Kidney glomerular epithelial cell (primary cell): ENCODE measurements around the gene FOSL2.
"Not testable (repeated sequence)": the region's sequence is repeated elsewhere in the genome, so short reads cannot be mapped to it uniquely, and the experiment has no call there.

Experiments used
- DNase-seq: peaks from one replicate; lab custom pipeline; 2025; lab: John Stamatoyannopoulos, UW

FOSL2 gene

DNA sequence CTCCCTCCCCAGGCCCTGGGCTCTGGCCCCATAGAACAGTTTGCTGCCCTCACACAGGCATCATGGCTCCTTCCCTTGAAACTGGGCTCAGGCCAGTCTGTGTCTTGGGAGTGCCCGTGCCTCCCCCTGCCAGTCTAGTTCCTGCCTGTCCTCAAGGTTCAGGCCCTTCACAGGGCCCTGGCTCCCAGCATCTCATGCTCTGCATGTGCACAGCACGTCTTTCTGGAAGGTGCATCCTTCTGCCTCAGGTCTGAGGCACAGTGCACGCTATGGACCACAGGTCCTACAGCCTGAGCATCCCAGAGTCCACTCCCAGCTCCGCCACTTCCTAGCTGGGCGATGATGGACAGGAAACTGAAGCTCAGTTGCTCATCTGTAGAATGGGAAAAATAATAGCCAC lies 35.6 kb upstream of the FOSL2 start:
- DNase-seq, result no peak

DNA sequence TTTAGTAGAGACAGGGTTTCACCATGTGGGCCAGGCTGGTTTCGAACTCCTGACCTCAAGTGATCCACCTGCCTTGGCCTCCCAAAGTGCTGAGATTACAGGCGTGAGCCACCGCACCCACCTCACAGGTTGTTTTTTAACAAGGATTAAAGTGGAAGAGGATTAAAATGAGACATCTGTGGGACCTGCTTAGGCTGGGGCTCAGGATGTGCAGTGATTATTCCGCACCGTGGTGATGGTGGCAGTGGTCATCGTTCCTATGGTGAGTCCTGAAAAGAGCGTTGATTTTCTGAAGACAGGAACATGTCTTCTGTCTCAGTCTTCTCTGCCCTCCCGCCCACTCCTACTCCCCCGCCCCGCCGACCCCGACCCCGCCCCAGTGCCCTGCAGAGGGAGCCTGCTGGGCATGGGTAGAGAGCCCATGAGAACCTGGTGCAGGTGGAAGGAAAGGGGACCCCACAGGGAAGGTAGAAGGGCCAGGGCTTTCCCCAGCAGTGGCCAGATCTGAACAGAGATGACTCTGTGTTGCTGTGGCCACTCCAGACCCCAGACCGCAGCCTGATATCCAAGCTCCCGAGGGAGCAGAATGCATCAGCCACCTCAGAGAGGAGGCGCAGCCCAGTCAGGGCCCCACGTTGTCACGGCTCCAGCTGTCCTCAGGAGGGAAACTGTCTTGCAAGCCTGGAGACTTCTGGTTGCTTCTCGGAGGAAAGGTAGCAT lies 34.5 kb upstream of the FOSL2 start:
- no peak for DNase-seq

DNA sequence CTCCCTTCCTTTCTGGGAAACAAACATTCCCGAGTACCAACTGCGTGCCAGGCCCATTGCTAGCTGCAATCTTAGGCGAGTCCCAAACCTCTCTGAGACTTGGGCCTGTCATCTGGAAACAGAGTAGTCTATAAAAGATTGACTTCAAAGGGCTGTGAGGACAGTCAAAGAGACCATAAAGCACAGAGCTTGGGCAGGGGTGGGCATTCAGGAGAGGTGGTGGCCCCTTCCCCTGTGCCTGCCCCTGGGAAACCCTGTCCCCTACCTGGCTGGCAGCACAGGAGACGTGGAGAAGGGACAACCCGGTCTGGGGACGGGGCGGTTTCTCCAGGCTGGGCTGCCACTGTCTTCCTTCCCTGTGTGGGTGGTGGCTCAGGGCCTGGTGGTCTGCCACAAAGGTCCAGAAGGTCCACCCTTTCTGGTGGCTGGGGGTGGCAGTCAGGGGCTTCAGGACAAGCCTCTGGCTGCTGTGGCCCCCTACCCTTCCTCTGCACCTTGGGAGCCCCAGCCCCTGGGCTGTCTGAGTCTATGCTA lies 33.9 kb upstream of the FOSL2 start:
- DNase-seq, result no peak

DNA sequence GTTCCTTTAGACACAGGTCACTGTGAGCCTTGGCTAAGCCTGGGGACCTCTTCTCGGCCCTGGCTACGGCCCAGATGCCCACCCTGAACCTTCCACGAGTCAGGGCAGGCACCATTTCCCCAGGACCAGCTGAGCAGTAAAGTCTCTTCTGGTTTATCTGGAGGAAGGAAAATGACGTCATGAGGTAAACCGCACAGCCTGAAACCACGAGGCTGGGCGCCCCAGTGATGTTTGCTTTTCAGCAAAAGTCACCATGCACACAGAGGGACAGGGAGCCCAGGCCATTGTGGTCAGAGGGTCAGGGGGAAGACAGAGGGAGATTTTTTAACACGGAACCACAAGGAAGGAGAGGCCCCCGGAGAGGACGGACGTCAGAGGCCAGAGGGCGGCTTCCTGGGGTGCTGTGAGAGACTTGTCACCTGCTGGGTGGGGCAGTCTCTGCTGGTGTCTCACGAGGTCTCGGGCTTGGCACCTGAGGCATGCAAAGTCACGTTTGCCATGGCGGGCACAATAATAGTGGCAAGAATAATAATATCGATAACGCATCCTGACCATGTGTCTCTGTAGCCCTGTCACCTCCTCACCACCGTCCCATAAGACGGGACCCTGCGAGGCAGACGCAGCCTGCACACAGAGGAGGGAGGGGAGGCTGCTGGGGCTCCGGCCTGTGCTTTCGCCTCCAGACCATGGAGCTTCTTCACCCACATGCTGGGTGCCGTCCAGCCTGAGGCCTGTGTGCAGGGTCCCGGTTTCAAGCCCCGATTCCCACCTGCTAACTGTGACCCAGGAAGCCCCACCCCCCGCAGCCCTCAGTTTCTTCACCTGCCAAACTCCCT lies 33.2 kb upstream of the FOSL2 start:
- DNase-seq, result no peak

DNA sequence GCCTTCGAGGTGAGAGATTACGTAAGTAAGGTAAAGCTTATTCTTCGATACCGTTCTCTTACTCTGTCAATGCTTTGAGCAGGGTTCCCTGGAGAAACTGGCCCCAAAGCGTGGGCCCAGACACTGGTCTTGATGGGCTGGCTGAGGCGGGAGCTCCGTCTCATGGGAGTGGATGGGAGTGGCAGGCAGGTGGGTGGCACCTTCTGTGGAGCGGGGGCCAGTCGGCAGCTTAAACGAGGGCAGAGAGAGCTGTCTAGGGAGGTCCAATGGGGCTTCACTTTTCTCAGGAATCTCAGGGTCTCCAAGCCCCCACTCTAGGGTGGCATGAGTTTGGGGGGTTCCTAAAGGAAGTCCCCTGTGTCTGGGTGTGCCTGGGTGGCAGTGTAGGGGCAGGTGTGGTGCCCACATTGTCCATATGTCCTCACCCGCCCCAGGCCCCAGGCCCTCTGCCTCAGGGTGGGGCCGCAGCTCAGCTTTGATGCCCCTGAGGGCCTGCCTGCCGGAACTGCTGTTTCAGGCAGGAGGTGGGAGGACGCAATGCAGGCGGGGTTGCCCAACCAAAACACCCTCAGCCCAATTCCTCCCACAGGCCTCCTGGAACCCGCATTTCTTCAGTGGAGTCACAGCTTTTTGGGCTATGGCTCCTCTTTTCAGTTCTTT lies 32.5 kb upstream of the FOSL2 start:
- no peak for DNase-seq

DNA sequence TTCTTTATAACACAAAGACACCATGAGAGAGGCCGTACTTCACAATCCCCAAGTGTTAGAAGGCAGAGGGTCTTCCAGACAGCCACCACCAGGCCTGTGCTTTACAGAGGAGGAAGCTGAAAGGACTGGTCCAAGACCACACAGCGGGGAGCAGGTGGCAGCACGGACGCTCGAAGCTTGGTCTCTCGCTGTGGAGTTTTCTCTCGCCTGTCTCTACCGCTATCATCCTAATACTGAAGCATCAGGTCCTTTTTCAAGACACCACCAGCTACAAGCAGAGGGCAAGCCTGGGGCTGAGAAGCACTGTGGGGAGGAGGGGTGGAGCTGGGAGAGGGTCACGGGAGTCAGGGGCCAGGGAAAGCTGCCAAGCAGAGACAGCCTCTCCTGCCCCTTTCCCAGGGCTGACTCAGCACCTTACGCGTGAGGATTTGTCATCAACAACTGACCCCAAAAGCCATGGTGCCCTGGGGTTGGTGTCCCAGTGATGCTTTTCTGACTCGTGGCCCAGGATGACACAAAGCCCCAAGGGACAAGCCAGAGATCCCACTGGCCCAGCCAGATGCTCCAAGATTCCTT lies 31.9 kb upstream of the FOSL2 start:
- peak; percentile 21 for DNase-seq

DNA sequence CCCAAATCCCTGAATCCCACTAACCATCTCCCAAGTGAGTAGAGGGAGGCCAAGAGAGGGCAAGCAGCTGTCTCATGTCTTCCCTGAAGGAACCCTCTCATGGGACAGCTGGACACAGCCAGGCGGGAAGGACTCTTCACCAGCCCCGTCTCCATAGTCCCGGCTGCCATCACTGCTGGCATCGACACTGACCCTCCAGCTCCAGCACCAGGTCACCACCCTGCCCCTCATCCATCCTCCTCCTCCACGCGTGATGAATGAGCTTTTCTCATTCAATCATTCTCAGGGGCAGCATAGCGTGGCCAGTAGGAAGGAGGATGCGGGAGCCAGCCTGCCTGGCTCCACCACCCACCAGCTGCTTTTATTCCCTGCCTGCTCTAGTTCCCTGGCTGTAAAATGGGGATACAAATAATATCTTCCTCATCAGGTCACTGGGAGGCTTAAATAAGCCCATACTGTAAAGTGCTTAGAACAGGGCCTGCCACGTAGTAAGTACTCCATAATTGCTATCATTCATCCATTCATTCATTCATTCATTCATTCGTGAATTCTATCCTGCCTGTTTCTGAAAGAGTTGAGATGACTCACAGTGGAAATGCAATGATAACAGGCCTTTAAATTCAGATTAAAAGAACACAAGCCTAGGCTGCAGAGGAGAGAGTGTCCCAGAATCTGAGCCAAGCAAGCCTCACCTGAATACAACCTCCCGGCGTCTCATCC lies 30.5 kb upstream of the FOSL2 start:
- no peak for DNase-seq

DNA sequence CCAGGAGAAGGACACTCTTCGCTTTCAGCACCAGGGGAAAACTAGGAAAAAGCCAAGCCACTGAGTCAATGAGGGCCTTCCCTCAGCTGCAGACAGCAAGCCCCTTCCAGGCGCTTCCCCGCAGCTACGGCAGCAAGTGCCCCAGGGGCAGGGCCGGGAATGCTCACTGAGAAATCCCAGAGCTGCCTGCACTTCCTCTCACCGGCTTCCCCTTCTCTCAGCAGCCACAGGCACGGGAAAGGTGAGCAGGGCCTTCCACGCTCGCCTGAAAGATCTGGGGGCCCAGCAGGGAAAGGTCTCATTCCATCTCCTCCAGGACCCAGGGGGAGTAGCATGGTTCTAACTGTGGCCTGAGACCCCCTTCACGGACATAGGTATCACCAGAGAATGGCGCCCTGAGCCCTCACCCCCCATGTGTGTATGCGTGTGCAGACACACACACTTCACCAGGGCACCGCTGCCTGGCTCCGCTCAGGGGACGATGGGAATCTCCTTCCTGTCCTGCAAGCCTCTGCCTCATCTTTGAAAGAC lies 29.6 kb upstream of the FOSL2 start:
- no peak for DNase-seq

DNA sequence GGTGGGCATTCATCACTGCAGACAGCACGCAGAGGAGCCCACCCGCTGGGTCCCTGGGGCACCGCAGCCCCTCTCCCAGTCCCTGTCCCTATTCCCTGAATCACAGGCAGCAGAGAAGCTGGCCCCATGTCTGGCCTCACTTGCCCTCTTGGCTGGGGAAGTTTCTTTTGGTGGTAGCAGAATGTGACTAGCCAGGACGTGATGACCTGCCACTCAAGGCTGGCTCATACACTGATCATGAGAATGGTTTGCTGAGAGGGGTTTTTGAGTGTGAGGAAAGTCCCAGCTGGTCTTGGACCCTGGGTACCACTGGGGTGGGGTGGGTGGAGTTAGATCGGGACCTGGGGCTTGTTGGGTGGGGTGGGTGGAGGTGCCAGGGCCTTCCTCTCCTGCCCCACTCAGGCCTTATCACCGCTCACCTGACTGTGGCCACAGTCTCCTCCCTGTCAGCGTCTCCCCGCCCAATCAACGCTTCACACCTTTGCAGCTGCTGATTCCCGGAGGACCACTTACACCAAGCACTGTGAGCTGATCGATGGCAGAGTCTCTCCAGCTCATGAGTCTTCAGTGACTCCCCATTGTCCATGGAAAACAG lies 28.9 kb upstream of the FOSL2 start:
- no peak for DNase-seq

DNA sequence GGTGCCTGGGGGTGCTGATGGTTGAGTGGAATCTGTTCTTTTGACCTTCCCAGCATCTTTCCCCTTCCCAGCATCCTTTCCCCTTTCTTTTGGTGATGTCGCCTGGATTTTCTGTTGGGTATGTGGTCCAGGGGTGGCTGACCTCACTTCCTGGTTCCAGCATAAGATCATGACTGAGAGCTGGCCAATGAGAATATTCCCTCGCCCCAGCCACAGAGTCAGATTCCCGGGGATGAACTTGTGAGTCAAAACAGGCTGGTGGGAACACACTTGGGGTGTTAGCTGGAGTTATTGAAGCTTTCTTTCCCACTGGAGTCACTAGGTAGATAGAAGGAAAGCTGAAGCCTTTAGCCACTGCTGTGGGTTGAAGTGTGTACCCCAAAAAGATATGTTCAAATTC lies 28.0 kb upstream of the FOSL2 start:
- no peak for DNase-seq

DNA sequence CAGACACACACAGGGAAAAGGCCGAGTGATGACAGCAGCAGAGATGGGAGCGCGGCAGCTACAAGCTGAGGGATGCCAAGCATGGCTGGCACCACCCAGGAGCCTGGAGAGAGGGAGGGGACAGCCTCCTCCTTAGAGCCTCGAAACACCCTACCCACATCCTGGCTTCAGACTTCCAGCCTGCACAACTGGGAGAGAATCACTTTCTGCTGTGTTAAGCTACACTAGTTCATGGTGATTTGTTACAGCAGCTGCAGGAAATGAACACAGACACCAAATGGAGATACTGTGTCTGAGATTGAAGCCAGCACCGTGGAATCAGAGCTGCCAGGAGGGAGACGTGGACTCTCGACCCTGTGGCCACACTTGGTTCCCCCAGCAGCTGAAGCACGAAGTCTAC lies 27.5 kb upstream of the FOSL2 start:
- no peak for DNase-seq

DNA sequence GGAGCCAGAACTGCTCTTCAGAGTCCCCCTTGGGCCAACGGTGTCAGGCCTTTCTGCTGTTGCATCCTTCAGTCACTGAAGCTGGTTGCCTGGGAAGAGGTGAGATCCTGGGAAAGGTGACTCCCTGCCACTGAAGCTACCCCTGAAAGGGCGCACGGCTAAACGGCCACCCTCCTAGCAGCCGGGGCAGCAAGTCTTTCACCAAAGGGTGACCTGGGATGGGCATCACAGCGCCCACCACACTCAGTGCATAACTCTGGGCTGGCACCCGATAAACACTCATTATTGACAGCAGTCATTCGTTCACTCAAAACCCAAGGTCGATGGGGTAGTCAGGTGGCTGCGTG lies 26.5 kb upstream of the FOSL2 start:
- DNase-seq, result no peak

DNA sequence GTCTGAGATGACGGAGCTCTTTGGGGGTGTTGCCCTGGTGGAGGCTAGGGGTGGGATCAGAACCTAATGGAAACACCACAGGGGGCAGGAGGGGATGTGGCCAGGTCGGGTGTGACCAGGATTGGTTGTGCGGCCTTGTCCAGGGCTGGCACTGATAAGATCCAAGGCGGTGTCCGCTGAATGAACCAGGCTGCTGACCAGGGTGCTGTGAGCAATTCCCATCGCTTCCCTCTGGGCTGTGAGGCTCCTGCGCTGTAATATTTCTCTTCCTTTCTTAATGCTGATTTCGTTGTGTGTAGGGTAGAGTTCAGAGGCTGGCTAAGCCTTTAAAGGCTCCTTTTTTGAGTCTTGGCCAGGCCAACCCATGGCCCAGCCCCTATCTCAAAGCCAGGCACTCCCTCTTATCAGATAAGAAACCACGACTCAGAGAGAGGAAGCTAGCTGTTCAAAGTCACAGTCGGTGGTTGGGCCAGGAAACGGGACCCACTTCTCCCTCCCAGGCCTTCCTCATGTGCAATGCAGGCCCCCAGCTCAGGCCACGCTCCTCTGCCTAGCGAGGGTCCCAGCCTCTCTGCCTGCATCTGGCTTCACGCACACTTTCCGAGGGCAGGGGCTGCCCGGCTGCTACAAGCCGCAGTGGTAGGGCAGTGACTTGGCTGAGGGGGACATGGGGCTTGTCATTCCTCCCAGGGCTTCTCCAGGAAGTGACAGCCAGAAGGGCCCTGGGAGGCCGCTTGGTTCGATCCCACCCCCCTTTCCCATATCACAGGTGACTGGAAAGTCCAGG lies 26.0 kb upstream of the FOSL2 start:
- DNase-seq, result no peak

DNA sequence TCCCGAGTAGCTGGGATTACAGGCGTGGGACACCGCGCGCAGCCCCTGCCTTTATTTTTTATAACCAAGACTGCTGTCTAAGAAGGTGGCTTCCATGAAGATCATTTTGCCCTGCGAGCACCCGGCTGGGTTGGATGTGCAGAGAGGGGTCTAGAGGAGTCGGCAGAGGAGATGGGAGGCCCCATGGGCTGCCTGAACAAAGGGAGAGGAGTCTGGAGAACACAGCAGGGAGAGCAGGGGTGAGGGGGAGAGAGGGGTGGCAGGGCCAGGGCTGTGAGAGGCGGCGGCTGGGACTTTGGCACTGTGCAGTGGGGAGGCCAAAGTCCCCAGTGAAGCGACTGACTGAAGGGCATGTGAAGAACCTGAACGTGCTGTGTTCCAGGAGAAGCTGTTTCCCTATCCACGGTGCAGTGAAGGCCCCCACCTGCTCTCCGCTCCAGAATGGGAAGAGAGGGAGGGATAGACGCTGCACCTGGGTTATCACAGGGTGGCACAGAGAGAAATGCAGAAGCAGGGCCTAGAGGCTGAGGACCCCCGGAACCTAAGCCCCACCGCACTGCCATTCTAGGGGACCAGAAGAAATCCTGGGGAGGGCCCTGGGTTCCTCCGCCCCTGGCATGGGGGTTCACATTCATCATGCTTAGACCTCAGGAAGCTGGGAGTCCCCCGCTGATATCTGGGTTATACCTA lies 24.8 kb upstream of the FOSL2 start:
- no peak for DNase-seq

DNA sequence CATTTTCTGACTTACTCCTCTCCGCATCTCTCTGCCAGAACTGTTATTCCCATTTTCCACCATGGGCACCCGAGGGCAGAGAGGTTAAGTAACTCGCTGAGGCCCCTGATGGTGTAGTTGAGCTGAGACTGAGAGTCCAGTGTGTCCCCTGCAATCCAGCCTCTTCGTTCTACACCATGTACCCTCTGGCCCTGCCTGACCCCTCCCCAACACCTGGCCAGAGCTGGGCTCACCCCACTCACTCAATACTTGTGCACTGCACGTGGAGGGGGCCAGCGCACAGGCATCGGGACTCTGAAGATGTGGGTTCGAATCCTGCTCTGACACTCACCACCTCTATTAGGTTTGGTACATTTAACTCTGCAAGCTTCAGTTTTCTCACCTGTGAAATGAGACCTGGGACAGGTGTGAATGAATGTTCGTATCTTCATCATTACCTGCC lies 24.3 kb upstream of the FOSL2 start:
- no peak for DNase-seq

DNA sequence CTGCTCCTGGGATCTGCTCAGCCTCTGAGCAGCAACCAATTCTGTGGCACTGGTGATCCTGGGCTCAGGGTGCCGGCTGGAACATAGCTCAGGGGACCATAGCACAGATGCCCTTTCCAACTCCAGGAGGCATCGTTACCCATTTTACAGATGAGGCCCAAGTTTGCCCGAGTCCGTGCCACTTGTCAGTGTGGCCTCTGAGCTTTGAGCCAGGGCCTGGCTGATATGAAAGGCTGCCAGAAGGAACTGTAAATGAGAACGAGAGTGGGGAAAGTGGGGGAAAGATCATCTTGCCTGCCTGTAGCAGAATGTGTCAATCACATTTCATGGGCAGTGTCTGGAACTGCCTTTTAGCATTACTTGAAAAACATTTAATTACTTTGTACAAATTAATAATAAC lies 23.3 kb upstream of the FOSL2 start:
- no peak for DNase-seq

DNA sequence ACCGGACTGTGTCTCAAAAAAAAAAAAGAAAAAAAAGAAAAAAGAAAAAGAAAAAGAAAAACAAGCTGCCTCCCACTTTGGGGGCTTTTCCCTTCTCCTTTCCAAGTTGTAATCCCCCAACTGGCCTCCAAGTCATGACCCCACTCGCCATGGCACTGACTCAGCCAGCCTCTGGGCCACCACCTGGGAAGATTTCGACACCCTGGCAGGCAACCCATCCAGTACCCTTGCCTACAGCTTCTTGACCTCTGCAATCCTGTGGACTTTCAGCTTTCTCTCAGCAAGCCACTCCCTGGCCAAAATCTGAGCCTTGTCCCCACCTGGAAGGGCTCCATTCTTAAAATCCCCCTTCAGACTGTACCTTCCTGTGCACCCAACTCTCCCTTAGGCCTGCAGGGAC lies 22.3 kb upstream of the FOSL2 start:
- no peak for DNase-seq

DNA sequence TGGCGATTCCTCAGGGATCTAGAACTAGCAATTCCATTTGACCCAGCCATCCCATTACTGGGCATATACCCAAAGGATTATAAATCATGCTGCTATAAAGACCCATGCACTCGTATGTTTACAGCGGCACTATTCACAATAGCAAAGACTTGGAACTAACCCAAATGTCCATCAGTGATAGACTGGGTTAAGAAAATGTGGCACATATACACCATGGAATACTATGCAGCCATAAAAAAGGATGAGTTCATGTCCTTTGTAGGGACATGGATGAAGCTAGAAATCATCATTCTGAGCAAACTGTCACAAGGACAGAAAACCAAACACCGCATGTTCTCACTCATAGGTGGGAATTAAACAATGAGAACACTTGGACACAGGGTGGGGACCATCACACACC lies 20.9 kb upstream of the FOSL2 start:
- DNase-seq, result not testable (repeated sequence)

DNA sequence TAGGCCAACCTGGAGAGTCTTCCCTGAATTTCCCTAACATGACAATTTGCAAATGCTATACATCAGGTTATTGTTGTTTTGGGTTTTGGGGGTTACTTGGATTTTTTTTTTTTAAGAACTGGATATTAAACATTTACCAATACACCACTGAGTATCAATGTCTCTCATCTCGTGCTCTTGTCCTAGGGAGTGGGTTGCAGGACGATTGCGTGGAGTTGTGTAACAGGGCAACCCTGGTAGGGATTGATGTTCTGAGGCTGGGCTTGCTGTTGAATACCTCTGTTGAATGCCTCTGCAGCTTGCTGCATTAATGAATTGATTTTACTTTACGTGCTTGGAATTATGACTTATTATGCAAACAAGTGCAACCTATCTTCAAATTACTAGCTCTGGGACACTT lies 18.8 kb upstream of the FOSL2 start:
- no peak for DNase-seq

DNA sequence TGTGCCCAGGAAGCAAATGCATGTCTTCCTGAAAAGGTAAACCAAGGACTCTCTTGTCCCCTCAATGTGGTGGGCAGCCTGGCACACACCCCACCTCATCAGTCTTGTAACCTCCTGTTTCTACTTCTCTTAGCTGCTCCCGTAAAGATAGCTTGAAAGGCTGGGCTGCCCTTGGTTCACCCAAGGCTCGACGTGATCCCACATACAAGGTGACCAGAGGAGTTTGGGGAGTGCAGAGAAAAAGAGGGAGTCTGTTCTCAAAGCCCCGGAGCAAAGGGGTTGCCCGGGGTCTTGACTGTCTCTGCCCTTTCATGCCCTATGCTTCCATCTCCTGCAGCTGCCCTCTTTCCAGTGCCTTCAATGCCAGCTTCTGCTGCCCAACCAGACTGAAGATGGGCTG lies 18.3 kb upstream of the FOSL2 start:
- DNase-seq, result no peak
